NCI-H1930 (cell line): ENCODE results near the gene CAMK1.

Source experiments
- DNase-seq, 2 experiments: peaks; one replicate each; lab custom pipeline; 2025; lab: John Stamatoyannopoulos, UW

The CAMK1 gene

DNA sequence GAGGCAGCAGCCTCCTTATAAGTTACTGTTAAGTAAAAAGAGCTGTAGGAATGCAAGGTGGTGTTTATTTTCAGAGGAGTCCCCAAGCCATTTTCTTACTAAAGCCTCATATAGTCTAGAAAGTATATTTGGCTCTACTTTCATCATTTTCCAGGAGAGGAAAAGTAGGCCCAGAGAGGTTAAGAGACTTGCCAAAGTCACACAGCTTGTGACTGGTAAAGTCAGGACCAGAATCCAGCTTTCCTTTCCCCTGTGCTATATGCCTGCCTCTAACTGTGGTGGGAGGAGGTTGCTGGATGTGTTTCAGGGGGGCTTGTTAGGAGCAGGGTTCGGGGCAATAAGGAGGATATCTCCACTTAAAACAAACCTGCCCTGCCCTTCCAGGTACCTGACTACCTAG is 27.2 kb downstream of the CAMK1 start:
- DNase-seq = no peak

- no peak for DNase-seq
Measured at GRCh38 chr3:9739181-9739580, 30.6 kb downstream of the CAMK1 start.

- DNase-seq = no peak
Measured at GRCh38 chr3:9736831-9737230, 32.9 kb downstream of the CAMK1 start.

- no peak for DNase-seq
Measured at GRCh38 chr3:9732740-9733115, 37.0 kb downstream of the CAMK1 start.

- DNase-seq = no peak
Measured at GRCh38 chr3:9732080-9732739, 37.5 kb downstream of the CAMK1 start.

GRCh38 chr3:9731206-9732079 is 38.3 kb downstream of the CAMK1 start, which contains the start of gene BRPF1:
TSS of gene BRPF1 (plus strand) at chr3:9731735. CDS start at chr3:9734141, 2,406 bp downstream.
- DNase-seq = peak; percentile 91 to 93

DNA sequence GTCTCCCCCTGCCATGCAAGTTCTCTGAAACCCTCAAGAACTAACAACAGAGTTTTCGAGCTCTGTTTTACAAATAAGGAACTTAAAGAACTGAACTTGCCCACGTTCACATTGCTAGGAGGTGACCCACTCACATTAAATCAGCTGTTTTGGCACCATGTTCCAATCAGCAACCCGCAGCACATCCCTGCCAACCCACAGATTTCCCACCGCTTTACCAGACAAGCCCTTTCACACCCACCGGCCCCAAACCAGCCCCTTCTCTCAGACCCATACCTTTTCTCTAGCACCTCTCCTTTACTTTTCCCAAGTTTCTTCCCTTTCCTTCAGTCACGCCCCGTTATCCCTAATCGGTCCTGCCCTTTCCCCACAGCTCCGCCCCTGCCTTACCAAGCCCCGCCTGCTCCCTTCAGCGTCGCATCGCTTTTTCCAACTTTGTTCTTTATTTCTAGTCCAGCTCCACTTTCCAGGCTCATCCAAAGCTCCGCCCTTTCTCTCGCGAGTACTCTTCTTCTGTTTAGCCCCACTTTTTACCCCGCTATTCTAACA is 39.0 kb downstream of the CAMK1 start:
- peak; percentile 57 to 62 for DNase-seq

DNA sequence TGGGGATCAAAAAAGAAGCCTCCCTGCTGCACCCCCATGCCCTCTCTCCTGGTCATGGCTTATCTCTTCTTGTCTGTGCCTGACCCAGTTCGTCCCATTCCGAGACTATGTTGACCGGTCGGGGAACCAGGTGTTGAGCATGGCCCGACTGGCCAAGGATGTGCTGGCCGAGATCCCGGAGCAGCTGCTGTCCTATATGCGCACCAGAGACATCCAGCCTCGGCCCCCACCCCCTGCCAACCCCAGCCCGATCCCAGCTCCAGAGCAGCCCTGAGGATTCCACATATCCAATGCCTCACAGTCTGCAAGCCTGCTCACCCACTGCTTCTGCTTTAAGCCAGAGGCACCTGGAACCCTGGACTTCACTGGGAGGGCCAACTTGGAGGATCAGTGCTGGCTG is 40.3 kb downstream of the CAMK1 start:
- DNase-seq = no peak

- no peak for DNase-seq
Measured at GRCh38 chr3:9727743-9728142, 42.0 kb downstream of the CAMK1 start.

DNA sequence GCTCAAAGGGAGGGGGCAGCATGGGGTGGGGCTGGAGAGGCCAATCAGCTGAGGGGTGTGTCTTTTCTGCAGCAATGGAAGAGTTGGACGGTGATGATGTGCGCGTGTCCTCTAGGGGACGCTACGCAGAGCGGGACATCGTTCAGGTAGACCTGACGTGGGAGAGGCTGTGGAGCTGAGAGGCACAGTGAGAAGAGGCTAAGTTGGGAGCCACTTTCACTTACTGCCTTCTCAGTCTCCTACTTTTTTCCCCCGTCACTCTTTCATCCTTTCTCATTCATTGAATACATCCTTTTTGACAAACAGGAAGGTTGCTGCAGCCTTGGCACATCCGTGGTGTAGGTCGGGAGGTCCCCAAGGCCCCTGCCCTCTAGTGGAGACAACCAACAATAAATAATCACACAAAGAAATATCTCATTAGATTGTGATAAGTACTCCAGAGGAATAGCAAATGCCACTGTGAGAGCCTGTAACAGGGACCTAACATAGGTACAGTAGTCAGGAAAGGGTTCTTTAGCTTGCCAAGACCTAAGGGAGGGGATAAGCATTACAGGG is 42.6 kb downstream of the CAMK1 start:
- DNase-seq = peak; percentile 40 to 51

- DNase-seq = no peak
Measured at GRCh38 chr3:9725775-9726515, 43.8 kb downstream of the CAMK1 start.

DNA sequence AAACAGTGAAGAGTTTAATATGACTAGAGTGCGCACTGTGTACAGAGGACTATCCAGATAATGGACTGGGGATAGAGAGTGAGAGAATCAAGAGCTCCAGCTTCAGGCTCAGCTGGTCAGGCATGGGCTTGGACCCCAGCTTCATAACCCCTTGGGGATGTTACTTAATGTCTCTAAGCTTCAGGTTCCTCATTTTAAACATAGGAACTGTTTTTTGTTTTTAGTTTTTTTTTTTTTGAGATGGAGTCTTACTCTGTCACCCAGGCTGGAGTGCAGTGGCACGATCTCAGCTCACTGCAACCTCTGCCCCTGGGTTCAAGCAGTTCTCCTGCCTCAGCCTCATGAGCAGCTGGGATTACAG is 48.1 kb downstream of the CAMK1 start:
- no peak for DNase-seq

DNA sequence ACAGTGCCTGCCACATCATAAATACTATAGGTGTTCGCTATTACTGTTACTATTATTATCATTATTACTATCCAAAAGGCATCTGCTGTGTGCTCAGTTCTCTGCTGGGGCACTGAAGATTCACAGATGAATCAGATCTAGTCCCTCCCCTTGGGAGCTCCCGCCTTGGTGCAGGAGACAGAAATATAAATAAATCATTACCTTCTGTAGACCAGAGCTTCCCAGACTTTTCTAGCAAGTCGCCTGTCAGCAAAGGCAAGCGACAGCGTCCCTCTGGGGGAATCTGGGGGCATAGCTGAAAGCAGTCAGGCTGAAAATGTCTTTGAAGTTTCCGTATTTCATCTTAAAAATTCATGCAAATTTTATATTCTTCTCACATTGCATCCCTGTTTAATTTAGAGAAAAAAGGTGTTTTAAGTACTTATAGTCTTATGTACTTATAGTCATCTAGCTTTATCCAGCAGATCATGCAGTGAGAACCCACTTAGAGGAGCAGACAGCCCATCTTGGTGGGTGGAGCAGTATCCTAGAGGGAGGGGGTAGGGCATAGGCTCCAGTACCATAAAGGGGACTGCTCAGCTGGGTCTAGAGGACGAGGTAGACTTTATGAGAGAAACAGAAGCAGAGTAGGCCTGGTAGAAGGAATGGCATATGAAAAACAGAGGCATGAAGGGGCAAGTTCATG is 48.6 kb downstream of the CAMK1 start:
- no peak for DNase-seq

GRCh38 chr3:9718118-9718517 is 51.6 kb downstream of the CAMK1 start:
- no peak for DNase-seq

GRCh38 chr3:9717563-9717962 is 52.2 kb downstream of the CAMK1 start:
- DNase-seq = no peak

GRCh38 chr3:9716801-9717555 is 52.8 kb downstream of the CAMK1 start:
- no peak for DNase-seq

DNA sequence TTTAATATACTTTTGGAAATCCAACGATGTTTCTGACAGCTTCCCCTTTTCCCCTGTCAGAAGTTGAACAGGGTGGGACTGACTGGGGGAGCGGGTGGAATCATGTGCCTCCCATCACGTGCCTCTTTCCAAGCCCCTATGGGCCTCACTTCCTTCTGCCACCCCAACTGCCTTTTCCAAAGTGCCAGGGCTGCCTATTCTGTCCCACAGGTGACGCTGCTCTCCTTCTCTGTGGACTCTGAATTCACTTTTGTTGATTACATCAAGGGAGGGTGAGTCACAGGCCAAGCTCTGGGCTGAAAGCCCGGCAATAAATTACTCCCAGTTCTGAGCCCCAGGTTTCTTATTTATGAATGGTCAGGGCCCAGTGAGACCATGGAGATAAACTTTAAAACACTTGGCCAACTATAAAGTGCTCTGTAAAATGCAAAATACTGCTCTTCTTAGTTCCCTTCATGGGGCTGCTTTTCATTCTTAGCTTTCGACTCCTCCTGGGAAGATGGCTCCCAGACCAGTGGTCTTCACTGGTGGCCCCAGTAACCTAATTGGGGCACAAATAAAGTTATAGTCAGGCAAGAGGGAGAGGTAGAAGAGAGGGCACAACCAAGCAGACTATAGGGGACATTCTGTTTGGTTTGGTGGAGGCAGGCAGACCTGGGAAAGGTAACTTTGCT is 53.8 kb downstream of the CAMK1 start:
- no peak for DNase-seq

GRCh38 chr3:9715136-9715535 is 54.6 kb downstream of the CAMK1 start:
- DNase-seq = no peak

DNA sequence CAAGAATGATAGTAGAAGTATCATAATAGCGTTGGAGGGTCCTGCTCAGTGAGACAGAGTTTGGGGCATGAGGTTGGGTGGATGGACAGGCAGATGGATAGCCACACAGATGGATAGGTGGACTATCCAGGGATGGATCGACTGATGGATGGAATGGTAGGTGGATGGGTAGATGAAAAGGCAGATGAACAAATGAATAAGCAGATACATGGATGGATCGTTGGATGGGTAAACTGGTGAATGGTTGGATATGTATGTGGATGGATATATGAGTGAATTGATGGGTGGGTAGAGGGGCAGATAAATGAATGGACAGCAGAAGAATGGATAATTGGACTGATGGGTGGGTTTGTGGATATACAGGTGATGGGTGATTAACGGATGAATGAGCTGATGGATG is 56.6 kb downstream of the CAMK1 start:
- no peak for DNase-seq

- no peak for DNase-seq
Measured at GRCh38 chr3:9712415-9712814, 57.3 kb downstream of the CAMK1 start.
